Effector memory CD4-positive, alpha-beta T cell (primary cell): ENCODE data around the gene ZNF169.
"Not testable (repeated sequence)": the region's sequence is repeated elsewhere in the genome, so short reads cannot be mapped to it uniquely, and the experiment has no call there.

Experiments
- DNase-seq, 3 donors: peaks; one replicate each; pipeline ENCODE4 v3.0.0-alpha.2; 2020
- H3K27ac ChIP-seq: 2 replicates; pipeline ENCODE4 v1.7.0; 2013; ENCODE audit warnings: mild to moderate bottlenecking, low read length, moderate library complexity; ENCODE audit not compliant: insufficient read depth, poor library complexity, severe bottlenecking
- H3K27me3 ChIP-seq: replicated peaks from 2 replicates; pipeline ENCODE4 v1.7.0; 2013; ENCODE audit warnings: mild to moderate bottlenecking, low read length; ENCODE audit not compliant: insufficient read depth, control insufficient read depth, poor library complexity, severe bottlenecking
- H3K36me3 ChIP-seq: 2 replicates; pipeline ENCODE4 v1.7.0; 2013; ENCODE audit warnings: mild to moderate bottlenecking, low read length, moderate library complexity; ENCODE audit not compliant: control insufficient read depth, insufficient read depth
- H3K4me1 ChIP-seq: 2 replicates; pipeline ENCODE4 v1.7.0; 2013; ENCODE audit warnings: low read length, mild to moderate bottlenecking; ENCODE audit not compliant: control insufficient read depth, insufficient read depth, poor library complexity, severe bottlenecking
- H3K4me3 ChIP-seq: 2 replicates; pipeline ENCODE4 v1.7.0; 2013; ENCODE audit warnings: low read length, low read depth, mild to moderate bottlenecking; ENCODE audit not compliant: insufficient read depth, poor library complexity, severe bottlenecking
- H3K9me3 ChIP-seq: 2 replicates; pipeline ENCODE4 v1.7.0; 2013; ENCODE audit warnings: mild to moderate bottlenecking, low read length, moderate library complexity; ENCODE audit not compliant: control insufficient read depth

Gene ZNF169

DNA sequence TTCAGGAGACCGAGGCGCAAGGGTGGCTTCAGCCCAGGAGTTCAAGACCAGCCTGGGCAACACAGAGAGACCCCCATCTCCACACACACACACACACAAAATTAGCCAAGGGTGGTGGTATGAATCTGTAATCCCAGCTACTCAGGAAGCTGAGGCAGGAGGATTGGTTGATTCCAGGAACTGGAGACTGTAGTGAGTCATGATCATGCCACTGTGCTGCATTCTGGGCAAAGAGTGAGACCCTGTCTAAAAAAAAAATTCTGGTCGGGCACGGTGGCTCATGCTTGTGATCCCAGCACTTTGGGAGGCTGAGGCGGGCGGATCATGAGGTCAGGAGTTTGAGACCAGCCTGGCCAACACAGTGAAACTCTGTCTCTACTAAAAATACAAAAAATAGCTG, 80.6 kb downstream of the ZNF169 start:
- not testable (repeated sequence) for H3K27ac ChIP-seq, DNase-seq, H3K9me3 ChIP-seq, H3K4me1 ChIP-seq, H3K27me3 ChIP-seq, H3K4me3 ChIP-seq, H3K36me3 ChIP-seq

- H3K36me3 ChIP-seq, H3K9me3 ChIP-seq, H3K27me3 ChIP-seq, H3K4me1 ChIP-seq, DNase-seq, H3K4me3 ChIP-seq, H3K27ac ChIP-seq: not testable (repeated sequence)
These were observed 81.7 kb downstream of the ZNF169 start for GRCh38 chr9:94340750-94341149.

DNA sequence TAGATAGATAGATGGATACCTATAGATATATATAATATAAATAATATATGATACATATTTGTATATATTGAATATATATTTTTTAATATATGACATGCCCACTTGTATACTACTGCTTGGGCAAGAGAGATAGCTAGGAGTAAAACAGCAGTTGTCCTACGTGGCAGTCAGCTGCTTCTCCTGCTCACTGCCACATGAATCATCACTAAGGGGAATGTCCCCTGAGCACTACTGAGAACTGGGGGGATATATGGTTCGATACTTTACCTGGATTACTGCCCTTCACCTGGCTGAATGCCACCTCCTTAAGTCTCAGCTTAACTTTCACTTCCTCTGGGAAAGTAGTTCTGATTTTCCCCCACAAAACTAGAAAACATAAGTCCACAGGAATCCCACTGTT, 82.6 kb downstream of the ZNF169 start:
- not testable (repeated sequence) for H3K4me3 ChIP-seq, H3K4me1 ChIP-seq, H3K36me3 ChIP-seq, H3K27ac ChIP-seq, H3K27me3 ChIP-seq, DNase-seq, H3K9me3 ChIP-seq

DNA sequence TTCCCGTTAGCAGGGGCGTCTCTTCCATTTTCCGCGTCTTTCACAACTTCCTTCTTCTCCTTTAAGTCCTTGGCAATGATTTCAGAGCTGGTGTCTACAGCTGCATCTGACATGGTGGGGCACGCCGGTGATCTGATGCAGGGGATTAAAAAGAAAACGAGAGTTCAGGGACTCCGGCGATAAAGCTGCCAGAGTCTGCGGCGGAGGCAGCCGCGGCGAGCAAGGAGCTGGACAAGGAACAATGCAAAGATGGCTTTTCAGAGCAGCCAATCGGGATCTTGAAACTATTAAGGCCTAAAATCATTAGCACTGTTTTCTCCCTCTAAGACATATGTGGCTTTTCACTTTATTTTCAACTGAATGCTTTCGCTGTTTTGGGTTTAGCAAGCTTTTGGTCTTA, 88.4 kb downstream of the ZNF169 start:
- not testable (repeated sequence) for H3K36me3 ChIP-seq, H3K27me3 ChIP-seq, H3K4me3 ChIP-seq

GRCh38 chr9:94348754-94349153, 89.7 kb downstream of the ZNF169 start:
- not testable (repeated sequence) for H3K4me1 ChIP-seq, H3K27ac ChIP-seq, H3K36me3 ChIP-seq, H3K27me3 ChIP-seq, H3K4me3 ChIP-seq, H3K9me3 ChIP-seq, DNase-seq

More for the DNA sequence above, 88.4 kb downstream of the ZNF169 start:
- DNase-seq, H3K4me1 ChIP-seq, H3K9me3 ChIP-seq, H3K27ac ChIP-seq: not testable (repeated sequence)
